ENCODE data around the gene ARL5C.

The ARL5C gene

DNA sequence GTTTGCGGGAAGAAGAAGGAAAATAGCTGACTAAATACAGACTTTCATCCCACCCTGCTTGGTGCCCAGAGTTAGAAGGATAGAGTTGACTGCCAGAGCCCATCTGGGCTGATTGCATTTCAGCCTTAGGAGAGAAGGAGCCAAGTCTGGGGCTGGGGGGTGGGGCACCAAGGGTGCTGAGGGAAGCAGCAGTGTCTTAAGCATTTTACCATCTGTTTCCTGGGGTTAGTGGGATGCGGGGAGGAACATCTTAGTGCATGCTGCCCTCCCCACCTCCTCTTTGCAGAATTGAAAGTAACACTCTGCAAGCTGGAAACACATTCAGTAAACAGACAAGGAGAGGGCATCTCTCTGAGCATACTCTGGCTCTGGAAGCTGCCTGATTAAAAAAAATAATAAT, 1.5 kb upstream of the ARL5C start:
- no peak for DNase-seq (ENCODE audit: low spot score)

DNA sequence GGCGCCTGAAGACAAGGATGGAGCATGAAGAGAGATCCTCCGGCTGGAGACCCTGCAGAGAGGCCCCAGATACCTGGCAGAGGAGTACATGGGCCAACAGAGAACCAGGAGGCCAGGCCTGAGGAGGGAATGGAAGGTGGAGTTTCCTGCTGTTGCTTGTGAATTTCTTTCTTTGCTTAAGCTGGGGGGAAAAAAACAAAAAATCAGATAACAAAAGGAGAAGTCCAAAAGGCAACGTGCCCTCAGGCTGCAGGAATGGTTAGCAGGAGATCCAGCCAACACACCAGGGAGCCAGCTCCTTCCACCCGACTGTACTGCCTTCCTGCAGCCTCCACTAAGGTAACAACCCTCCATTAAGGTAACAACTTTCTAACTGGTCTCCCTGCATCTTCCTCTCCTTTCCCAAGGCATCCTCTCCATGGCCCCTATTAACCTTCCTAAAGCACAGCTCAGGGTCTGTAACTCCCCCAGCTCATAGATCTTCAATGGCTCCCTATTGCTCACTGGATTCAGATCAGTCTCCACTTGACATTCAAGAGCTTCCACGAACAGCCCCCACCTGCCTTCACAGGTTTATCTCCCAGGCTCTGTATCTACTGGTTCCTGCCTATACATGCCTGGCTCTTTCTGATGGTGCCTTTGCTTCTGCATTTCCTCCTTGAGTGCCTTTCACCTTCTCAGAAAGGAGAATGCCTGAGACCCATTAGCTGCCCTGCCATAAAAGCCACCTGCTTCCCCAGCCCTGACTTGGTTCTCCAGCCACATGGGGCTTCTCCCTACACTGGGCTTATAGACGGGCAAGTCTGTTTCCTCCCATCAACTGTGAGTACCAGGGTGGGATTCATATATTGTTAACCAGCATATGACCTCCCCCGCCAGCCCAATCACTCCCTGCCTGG, 725 bp upstream of the ARL5C start:
- no peak for DNase-seq (ENCODE audit: low spot score)

DNA sequence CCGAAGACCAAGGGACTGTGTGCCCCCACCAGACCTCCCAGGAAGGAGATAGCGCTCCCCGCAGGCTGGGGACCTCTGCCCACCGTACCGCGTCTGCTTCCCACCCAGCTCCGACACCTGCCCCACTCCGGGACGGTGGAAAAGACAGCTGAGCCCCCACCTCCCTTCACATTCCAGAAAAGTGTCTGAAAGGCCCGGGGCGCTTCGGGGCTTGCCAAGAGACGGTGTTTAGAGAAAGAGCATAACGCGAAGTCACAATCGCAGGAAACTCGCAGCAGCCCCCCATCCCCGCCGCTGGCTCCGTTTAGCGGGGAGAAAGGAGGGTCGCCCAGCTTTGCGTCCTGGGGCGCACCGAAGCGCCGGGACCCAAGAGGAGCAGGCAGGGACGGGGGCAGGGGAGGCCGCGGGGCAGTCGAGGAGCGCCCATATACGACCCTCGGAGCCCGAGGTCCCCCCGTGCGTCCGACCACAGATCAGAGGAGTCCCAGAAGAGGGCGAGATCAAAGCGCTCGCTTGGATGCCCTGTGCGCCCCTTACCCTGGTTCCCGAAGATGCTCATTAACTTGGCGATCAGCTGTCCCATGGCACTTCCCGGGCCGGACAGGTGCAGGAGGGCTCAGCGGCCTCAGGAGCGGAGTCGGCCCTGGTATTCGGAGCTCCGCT, 652 bp downstream of the ARL5C start:
- DNase-seq (ENCODE audit: low spot score) = no peak

DNA sequence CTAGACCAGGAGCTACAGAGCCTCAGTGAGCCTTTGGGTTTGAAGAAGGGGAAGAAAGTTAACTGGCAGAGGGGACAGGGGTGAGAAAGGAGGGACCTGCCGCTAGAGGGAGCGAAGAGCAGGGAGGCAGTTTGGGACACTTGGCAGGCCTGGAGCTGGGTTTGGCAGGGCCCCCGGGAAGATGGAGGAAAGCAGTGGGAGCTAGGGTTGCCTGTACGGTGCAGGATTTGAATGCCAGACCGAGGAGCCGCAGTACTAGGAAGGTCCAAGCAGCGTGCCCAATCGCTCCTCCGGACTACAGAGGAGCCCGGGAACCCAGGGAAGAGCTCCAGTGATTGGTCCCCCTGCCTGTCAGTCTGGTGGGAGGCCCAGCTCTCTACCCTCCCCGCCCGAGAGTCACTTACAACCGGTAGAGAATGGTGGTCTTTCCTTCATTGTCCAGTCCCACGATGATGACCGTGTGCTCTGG, 1.3 kb downstream of the ARL5C start:
- DNase-seq (ENCODE audit: low spot score) = peak; percentile 75

DNA sequence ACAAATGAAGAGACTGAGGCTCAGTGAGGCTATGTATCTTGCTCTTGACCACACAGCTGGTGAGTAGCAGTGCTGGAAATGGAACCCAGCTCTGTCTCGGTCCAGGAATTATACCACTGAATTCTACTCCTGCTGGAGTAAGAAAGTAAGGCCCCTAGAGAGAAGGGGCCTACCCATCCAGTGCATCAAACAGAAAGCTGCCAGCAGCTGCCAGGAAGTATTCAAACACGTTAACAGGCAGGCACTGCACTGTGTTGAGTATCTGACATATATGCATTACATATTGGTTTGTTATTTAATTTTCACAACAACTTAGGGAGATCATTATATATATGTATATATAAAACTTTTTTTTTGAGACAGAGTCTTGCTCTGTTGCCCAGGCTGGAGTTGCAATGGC, 4.0 kb downstream of the ARL5C start:
- no peak for DNase-seq (ENCODE audit: low spot score)

DNA sequence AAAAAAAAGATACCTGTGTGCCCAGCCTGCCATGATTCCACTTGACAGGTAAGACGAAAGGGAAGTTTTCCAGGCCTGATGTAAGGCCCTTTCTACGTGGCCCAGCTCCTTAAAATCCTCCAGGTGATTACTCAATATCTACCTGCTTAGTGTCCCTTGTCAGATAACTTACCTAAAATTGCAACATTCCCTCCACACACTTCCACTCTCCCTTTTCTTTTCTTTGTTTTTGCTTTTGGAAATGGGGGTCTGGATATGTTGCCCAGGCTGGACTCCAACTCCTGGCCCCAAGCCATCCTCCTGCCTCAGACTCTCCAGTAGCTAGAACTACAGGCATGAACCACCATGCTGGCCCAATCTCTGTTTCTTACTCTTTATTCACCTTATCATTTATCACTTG, 7.3 kb downstream of the ARL5C start:
- DNase-seq (ENCODE audit: low spot score) = no peak

DNA sequence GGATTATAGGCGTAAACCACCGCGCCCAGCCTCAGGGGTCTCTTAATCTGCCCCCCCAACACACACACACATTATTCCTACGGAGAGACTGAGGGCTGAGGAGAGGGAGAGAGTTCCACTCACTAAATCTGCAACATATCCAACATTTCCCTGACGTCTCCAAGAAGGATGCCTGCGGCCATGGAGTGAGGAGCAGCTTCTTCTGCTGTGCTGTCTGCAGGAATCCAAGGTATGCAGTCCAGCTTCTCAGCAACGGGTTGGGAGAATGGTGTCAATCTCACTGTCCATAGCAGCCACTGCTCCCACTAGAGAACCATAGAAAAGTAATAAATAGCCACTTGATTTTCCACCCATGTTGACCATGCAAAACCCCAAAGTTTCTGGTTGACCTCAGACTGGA, 9.5 kb downstream of the ARL5C start:
- DNase-seq (ENCODE audit: low spot score) = no peak

DNA sequence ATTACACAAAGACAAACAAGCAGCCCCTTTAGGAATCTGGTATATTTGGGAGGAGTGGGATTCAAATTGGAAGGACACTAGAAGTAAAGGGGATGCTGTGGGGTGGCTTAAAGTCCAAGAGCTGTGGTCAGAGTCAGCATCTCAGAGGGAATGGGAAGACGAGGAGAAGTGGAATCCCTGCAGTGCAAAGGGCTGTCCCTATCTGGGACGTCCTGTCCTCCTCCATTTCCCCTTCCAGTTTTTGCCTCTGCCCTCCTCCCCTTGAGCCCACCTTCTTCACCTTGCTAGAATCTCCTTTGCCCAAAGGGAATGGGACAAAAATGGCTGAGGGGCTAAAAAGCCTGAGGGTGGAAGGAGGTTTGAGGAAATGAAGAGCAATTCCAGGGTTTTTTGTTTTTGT, 10.3 kb downstream of the ARL5C start:
- no peak for DNase-seq (ENCODE audit: low spot score)

DNA sequence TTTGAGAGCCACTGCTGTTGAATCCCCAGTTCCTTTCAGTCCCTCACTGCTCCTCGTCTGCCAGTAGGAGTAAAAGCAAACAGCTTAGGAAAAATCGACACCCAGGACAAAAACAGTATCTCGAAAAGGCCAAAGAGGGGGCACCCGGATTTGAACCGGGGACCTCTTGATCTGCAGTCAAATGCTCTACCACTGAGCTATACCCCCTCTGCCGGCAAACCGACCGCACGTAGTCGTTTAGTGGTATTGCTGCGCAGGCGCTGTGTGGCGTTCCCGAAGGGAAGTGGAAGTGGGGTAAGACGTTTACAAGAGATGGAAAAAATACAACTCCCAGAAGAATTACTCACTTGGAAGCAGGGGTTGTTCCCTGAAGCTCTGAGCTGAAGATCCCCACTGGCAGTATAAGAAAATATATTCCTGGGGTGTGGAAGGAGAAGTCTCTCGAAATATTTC, 12.3 kb downstream of the ARL5C start:
- peak; percentile 90 for DNase-seq (ENCODE audit: low spot score)

DNA sequence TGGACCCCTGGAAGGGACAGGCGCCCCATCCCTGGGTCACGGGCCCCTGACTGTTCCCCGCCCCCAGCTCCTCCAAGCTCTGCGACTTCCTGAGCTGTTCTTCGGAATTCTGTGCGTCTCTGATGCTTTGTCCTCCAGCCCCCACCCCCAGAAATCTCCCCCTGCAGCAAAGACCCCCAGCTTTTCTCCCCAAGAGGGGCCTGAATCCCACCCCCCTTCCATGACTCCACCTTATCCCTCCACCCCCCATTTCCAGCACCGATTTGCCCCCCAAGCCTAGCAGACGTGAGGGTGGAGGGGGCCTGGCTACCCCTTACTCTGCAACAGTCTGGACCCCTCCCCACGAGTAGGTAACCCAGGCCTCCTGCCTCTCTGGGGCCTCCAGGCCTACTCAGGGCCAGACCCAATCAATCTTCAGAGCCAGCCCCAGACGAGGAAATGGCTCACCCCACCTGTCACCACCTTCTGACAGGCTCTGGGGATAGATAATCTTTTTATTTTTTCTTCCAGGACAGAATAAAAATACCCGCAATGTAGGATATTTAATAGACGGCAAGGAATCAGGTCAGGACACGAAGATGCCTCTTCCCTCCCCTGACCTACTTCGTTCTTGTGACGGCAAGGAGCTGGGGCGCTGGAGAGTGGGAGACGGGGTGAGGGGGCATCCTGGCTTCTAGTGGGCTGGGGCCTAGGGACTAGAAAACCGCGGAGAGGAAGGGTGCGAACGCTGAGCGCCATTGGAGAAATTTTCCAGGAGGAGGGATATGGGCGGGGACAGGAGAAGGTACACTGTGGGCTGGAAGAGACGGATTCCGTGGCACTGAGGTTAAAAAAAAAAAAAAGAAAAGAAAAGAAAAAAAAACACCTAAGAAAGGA, 13.8 kb downstream of the ARL5C start:
- no peak for DNase-seq (ENCODE audit: low spot score)

DNA sequence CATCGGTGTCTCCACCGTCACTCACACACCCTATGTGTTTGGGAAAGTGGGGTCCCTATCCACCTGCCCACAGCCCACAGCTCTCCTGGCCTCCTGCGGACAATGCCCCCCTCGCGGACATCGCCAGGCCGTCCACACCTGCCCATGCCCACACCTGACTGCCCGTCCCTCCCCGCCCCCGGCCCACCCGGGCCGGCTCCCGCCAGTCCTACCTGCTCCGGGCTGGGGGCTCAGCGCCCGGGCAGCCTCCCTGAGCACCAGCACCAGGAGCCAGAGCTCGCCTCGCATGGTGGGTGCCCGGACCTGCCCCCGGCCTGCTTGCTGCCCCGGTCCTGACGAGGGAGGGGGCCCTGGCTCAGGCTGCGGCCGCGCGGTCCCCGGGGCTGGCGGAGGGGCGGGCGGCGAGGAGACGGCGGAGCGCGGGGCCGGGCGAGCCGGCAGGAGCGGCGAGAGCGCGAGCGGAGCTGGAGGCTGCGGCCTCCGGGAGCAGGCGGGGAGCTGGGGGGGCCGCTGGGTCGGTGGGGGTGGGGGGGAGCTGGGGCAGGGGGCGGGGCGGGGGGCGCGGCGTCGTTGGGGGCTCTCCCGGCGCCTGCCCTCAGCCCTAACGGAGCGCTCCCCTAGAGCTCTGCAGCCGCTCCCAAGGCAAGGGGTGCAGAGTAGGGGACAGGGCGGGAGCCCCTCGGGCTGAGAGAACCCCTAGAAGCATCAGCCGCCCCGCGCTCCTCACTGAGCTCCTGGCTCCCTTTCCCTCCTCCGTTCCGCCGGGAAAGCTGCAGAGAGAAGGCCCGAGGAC, 14.6 kb downstream of the ARL5C start, which contains the start of gene PLXDC1:
PLXDC1 (minus strand) TSS at position 488 of the 793 bp plus-strand sequence; CDS start at position 288, 200 bp downstream.
- DNase-seq (ENCODE audit: low spot score) = no peak

DNA sequence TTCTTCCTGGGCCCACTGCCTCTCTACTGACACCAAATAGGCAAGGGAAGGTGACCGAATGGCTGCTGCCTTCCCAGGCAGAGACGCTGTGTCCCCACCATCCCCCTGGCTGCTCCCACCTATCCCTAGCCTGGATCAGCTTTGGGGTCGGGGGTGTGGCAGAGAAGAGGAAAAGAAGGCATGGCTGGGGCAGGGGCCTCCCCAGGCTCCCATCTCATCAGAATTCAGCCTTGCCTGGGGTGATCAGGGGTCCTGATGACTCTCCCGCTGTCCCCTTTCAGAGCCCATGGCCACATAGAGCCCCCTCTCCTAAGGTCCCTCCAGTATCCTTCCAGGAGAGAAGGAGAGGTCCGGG, 15.2 kb downstream of the ARL5C start:
- DNase-seq (ENCODE audit: low spot score) = no peak

DNA sequence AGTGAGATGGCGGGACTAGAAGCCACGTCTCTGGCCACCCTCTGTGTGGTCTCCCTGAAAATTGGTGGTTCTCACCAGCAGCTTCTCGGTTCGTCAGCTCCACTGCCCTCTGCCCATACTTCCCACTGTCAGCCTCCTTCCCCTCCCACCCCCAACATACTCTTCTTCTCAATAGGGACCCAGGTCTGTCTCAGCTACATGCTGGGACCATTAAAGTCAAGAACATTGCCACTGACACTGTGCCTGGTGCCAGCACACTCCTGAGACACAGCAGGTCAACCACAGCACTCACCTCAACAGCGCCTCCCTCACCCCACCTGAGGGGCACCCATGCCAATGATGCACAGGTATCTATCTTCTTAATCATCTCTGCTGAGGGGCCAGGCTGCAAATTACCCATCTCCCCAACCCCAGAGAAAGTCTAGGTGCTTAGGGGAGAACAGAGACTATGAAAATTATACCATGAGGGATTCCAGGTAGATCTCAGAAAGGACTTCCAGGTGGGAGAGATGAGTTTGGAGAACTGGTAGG, 15.8 kb downstream of the ARL5C start:
- DNase-seq (ENCODE audit: low spot score) = no peak

DNA sequence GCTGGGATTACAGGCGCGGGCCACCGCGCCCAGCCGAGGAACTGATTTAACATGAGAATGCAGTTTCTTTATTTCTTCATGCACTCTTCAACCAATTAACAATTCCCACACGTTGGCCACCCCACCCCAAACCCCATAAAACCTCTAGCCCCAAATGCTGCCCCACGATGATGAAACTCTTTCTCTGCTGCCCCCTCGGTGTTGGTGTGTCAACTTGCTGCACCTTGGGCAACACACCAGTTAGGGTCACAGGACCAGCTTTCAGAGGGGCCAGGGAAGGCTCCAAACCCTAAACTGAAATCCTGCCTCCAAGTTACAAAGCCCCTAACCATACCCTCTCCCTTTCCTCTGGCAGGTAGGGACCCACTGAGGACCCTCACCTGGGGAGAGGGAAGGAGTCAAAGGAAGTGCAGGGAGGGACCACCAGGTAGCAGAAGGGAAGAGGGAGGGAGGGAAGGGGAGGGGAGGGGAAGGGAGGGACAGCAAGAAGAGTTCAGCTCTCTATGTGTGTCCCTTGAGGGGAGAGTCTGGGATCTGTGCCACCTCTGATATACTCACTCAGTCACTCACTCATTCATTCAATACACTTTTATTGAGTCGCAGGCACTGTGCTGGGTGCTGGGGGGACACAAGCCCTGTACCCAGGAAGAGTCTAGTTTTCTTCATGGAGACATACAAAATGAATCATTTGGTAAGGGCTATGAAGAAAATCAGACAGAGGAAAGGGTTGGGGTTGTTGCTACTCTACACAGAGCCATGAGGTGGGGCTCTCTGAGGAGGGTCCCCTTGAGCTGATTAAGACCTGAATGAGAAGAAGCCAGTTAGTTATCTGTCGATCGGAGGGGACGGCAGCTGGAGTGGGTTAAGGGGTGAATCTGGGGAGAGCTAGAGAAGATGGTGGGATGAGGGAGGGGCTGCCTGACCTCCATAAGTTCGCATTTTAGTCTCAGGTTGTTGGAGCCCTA, 18.5 kb downstream of the ARL5C start:
- DNase-seq (ENCODE audit: low spot score) = no peak

DNA sequence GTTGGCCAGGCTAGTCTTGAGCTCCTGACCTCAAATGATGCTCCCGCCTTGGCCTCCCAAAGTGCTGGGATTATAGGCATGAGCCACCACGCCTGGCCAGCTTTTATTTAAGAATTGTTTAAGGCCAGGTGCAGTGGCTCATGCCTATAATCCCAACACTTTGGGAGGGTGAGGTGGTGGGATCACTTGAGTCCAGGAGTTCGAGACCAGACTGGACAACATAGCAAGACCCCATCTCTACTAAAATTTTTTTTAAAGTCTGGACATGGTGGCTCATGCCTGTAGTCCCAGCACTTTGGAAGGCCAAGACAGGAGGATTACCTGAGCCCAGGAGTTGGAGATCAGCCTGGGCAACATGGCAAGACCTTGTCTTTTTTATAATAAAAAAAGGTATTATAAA, 19.7 kb downstream of the ARL5C start:
- no peak for DNase-seq (ENCODE audit: low spot score)

DNA sequence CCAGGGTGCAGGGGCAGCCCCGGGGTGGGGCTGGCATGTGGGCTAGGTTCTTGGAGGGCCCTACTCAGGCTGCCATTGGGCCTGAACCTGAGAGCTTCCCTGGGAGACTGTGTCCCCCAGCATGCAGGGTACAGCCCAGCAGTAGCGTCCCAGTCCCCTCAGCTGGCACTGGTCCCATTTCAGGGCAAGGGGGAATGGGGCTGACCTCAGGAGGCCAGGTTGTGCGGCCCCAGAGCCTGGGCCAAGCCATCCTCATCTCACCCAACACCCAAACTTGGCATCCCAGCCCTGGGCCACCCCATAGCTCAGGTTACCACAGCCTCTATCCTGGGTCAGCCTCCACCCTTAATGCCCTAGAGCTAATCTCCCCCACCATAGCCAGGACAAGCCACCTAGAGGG, 20.8 kb downstream of the ARL5C start:
- no peak for DNase-seq (ENCODE audit: low spot score)

DNA sequence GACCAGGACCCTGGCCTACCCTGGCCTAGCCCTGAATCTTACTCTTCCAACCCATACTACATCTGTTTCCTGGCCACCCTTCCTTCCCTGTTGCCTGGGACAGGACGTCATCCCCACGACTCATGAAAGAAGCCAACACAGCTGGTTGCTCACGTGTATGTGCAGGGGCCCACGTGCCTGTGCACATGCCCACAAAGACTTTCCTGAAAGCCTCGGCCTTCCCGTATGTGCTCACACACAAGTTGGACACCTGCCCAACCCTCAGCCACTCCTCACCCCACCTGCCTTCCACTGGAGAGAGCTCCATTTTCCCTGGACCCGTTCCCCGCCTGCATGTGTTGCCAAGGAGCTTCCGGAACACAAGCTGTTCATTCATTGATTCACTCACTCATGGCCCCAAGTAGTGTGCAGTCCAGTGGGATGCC, 21.5 kb downstream of the ARL5C start:
- peak; percentile 68 for DNase-seq (ENCODE audit: low spot score)

DNA sequence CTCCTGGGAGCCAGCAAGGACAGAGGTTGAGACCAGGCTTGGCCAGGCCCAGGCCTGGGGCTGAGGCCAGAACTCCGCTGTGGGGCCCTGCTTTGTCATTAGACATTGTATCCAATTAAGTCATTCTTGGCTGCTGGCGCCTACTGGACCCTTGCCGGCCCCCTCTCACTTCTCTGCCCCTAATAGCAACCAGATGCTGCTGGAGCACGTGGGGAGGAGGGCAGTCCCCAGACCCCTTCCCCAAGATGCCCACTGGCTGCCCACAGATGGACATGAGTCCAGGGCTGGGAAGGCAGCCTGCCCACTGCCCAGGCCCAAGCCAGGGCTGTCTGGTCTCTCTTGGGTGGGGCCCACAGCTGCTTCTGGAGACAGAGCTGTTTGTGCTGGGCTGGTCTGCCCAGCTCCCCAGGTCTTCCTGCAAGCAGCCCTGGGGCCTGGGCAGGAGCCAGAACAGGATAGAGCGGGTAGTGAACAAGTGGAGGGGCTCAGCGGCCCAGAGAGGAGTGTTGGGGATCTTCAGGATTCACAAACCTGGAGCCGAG, 22.3 kb downstream of the ARL5C start:
- DNase-seq (ENCODE audit: low spot score) = no peak

DNA sequence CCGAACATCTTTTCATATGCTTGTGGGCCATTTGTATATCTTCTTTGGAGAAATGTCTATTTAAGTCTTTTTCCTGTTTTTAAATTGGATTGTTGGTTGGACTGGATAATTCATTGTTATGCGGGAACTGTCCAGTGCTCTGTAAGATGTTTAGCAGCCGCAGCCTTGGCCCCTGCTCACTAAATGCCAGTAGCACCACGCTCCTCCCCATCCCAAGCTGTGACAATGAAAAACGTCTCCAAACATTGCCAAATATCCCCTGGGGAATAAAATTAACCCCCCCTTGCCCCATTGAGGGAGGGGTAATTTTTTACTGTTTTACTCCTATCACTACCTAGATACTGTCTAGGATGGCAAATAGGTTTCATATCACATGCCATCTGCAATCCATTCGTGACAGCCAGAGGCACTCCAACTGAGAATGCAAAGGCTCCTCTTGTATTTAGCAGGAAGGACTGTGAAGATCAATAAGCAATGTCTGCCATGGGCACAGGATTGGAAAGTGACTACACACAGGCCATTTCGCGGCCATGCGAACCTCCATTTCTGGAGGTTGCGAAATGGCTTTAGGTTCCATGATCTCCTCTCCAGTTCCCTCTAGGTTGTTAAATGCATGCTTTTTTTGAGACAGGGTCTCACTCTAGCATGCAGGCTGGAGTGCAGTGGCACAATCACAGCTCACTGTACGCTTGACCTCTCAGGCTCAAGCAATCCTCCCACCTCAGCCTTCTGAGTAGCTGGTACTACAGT, 23.9 kb downstream of the ARL5C start:
- no peak for DNase-seq (ENCODE audit: low spot score)

All from SW480 (cell line).